ENCODE results near the gene NCAPD3. TPM values are rescaled to one million over a fixed set of nuclear protein-coding genes. Genes with fewer than 3 reads are reported as not detected.

Gene NCAPD3
- total RNA-seq, 1 donor from 2014 or later = 13.1 TPM

DNA sequence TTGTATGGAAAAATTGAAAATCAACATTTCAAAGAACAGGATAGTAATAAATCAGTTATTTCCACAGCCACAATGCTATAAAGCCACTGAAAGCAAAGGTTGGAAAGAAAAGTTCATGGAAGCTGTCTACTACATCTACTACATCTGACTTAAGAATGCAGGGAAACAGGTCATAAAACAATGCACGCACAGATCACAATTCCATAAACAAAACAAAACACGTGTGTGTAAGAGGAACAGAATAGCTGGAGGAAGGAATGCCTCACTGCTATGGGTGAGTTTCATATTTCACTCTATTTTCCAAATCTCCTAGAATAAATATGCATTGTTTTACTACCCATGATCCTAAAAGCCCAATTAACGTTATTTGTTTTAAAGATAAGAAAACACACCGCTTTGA is 66.3 kb downstream of the NCAPD3 start:
- ATAC-seq = no peak

- no peak for ATAC-seq
Observed at GRCh38 chr11:134155946-134156865, 67.6 kb downstream of the NCAPD3 start.

DNA sequence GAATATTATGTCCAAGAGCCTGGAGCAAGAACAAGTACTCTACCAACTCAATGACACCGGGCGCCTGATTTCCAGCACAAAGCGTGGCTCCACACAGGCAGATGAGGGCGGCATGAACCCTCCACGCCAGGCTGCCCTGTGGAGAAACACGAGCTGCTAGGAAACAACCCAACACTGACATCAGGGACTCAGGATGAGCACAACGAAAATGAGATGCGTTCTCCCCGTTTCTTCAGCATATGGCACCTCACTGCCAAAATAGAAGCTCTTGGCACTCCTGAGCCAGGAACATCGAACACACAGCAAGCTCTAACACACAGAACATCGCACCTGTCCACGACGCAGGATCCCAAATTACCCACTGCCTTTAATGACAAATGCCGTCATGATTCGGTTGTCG is 68.3 kb downstream of the NCAPD3 start:
- ATAC-seq = no peak

- no peak for ATAC-seq
Observed at GRCh38 chr11:134154441-134154840, 69.3 kb downstream of the NCAPD3 start.

DNA sequence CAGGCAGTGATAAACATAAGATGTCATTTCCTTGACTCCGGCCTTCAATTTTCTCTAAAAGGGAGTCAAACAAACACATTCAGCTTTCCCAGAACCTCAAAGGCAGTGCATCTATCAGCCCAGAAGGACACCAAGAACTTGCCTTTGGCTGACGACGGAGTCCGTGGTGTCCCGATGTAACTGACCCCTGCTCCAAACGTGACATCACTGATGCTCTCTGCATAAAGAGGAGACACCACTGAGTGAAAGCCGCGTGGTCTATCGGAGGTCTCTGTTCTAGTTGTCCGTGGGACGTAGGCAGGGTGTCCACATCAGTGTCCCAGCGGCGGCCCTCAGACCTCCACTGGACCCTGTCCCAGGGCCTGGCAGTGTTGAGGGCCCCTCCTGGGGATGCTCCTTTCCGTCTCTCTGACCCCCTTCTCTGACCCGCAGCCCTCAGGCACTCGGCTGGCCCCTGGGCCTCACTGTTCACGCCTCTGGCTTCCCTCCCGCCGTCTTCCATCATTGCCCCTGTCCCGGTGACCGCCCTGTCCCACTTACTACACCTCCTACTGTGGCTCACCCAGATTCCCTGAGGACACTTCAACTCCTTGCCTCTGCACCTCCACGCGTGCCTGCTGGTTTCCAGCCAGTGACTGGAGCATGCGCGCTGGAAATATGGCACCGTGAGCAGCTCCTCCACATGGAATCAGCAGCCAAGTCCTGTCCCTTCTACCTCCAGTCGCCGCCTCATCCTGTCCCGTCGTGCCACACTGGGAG is 70.4 kb downstream of the NCAPD3 start:
- no peak for ATAC-seq

GRCh38 chr11:134152696-134153095 is 71.1 kb downstream of the NCAPD3 start:
- ATAC-seq = no peak

DNA sequence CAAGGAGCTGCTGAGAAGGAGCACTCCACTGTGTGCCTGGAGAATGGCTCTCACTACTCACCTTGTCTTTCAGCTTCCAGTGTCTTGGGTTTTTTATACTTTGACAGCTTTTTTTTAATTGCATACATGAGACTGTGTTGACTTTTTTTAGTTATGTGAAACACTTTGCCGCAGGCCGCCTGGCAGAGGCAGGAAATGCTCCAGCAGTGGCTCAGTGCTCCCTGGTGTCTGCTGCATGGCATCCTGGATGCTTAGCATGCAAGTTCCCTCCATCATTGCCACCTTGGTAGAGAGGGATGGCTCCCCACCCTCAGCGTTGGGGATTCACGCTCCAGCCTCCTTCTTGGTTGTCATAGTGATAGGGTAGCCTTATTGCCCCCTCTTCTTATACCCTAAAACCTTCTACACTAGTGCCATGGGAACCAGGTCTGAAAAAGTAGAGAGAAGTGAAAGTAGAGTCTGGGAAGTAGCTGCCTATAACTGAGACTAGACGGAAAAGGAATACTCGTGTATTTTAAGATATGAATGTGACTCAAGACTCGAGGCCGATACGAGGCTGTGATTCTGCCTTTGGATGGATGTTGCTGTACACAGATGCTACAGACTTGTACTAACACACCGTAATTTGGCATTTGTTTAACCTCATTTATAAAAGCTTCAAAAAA is 72.6 kb downstream of the NCAPD3 start:
- no peak for ATAC-seq

DNA sequence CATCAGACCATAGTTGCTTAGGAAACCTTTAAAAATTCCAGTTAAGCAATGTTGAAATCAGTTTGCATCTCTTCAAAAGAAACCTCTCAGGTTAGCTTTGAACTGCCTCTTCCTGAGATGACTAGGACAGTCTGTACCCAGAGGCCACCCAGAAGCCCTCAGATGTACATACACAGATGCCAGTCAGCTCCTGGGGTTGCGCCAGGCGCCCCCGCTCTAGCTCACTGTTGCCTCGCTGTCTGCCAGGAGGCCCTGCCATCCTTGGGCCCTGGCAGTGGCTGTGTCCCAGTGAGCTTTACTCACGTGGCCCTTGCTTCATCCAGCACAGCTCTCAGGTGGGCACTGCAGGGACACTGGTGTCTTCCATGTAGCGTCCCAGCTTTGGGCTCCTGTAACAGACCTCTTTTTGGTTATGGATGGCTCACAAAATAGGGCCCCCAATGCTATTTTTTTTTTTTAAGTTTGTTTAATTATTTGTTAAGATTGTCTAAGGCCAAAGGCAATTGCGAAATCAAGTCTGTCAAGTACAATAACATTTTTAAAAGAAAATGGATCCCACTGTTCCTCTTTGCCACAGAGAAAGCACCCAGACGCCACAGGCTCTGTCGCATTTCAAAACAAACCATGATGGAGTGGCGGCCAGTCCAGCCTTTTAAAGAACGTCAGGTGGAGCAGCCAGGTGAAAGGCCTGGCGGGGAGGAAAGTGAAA is 73.4 kb downstream of the NCAPD3 start:
- ATAC-seq = no peak

GRCh38 chr11:134149371-134149770 is 74.4 kb downstream of the NCAPD3 start:
- ATAC-seq = no peak

DNA sequence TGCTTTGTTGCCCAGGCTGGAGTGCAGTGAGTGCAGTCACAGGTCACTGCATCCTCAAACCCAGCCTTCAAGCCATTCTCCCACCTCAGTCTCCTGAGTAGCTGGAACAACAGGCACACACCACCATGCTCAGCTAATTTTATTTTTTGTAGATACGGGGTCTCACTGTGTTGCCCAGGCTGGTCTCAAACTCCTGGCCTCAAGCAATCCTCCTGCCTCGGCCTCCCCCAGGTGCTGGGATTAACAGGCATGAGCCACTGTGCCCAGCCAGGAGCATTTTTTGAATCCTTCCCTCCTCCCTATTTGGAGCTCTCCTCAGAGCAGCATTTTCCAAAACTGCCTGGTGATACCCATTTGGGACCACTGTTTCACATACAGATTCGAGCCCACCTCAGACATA is 77.2 kb downstream of the NCAPD3 start:
- no peak for ATAC-seq

DNA sequence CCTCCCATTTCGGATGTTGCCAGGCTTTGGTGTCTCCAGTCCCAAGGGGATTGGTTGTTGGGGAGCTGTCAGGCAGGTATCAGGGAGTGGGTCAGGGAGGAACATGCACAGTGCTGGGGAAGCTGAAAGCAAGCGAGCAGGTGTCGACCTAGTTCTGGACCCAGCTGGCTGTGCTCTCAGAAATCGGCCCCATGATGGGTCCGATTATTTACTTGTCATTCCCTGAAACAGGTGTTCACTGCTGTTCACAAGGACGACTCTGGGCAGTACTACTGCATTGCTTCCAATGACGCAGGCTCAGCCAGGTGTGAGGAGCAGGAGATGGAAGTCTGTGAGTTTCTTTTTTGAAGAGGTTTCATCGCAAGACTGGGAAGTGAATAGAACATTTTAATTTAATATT is 78.1 kb downstream of the NCAPD3 start:
- ATAC-seq = no peak

GRCh38 chr11:134144744-134145143 is 79.0 kb downstream of the NCAPD3 start:
- no peak for ATAC-seq

DNA sequence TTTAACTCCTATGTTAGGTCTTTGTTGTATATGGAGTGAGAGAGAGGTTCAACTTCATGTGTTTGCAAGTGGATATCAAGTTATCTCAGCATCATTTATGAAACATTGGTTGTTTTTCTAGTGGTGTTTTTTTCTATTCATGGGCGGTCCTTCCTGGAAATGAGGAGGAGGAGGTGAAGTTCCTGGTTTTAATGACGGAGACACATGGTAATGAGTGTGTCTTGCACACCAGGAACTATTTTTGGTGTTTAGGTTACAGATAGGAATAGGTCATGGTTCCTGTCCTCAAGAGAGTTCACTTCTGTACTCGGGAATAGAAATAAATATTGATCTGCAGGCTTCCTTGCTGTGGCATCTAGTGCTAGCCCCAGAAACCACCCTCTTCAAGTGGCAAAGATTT is 80.0 kb downstream of the NCAPD3 start:
- ATAC-seq = no peak

DNA sequence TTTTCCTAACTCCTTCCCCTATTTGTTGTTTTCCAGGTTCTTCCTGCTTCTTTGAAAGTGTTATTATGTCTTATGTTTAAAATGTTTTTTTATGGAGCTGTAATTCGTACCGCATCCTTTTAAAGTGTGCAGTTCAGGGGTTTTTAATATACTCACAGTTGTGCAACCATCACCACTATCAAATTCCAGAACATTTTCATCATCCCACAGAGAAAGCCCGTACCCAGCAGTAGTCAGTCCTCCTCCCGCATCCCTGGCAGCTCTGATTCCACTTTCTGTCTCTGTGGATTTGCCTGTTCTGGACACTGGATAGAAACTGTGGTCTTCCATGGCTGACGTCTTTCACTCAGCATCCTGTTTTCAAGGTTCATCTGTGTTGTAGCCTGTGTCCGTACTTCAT is 81.2 kb downstream of the NCAPD3 start:
- ATAC-seq = no peak

DNA sequence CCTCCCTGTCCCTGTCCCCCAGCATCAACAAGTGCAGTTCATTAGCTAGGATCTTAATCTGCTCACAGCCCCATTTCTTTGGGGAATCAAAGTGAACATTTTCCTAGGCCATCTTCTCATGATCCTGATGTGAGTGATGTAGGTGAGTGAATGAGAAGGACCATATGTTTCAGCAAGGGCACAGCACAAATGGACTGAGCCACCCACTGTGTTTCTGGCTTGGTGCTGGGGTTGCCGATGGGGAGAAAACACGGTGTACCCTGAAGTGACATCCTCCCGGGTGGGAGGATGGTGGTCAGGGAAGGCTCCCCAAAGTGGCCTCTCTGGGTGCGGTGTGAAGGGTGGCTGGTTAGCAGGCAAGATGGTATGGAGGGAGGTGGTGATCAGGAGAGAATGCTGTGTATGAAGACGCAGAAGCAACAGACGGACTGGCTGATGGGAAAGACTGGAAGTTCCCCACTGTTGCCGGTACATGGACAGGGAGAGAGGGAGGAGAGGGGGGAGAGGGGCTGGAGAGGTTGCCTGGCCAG is 82.7 kb downstream of the NCAPD3 start:
- ATAC-seq = peak; percentile 25

DNA sequence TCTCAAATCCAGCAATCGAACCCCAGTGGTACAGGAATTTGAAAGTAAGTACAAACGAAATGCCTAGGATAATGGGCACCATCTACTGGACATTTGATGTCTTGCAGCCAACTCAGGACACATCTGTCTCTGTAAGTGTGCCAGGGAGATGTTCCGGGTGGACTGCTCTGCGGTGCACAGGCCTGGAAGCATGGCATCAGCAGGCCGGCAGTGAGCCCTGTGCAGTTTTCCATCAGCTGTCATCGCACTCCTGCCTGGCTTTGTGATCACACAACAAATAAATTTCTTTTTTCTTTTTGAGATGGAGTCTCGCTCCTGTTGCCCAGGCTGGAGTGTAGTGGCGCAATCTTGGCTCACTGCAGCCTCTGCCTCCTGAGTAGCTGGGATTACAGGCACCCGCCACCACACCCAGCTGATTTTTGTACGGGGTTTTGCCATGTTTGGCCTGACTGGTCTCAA is 83.9 kb downstream of the NCAPD3 start:
- ATAC-seq = peak; percentile 85

GRCh38 chr11:134139303-134139872 is 84.4 kb downstream of the NCAPD3 start:
- ATAC-seq = no peak

- no peak for ATAC-seq
Observed at GRCh38 chr11:134138376-134138775, 85.4 kb downstream of the NCAPD3 start.

GRCh38 chr11:134134167-134134566 is 89.6 kb downstream of the NCAPD3 start:
- no peak for ATAC-seq

- ATAC-seq = peak; percentile 67
Observed at GRCh38 chr11:134132808-134133207, 91.0 kb downstream of the NCAPD3 start.

DNA sequence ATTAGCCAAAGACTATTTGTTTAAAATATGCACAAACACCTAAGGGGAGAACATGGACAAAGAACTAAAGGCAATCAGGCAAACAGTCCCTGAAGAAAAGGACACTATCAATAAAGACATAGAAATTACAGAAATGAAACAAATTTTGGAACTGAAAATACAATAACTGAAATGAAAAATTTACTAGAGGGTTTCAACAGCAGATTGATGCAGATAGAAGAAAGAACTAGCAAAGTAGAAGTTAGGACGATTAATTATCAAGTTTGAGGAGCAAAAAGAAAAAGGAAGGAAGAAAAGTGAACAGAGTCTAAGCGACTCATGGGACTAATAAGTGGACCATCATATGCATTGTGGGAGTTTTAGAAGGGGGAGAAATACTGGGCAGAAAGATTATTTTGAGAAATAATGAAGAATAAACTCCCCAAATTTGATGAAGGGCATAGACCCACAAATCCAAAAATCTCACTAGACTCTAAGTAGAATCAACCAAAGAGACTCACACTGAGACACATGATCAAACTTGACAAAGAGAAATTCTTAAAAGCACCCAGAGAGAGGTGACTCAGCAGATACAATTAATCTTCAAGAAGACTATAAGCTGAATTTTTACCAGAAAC is 92.0 kb downstream of the NCAPD3 start:
- ATAC-seq = no peak

All from esophagus mucosa (tissue), 1 donor.